NCI-H2029 treated with DMSO at 0.1 percent for 48 hours (cell line): Measurements from ENCODE around the gene STMP1.

Source experiments
- DNase-seq: peaks from one replicate; lab custom pipeline; 2025; lab: John Stamatoyannopoulos, UW

Gene STMP1

DNA sequence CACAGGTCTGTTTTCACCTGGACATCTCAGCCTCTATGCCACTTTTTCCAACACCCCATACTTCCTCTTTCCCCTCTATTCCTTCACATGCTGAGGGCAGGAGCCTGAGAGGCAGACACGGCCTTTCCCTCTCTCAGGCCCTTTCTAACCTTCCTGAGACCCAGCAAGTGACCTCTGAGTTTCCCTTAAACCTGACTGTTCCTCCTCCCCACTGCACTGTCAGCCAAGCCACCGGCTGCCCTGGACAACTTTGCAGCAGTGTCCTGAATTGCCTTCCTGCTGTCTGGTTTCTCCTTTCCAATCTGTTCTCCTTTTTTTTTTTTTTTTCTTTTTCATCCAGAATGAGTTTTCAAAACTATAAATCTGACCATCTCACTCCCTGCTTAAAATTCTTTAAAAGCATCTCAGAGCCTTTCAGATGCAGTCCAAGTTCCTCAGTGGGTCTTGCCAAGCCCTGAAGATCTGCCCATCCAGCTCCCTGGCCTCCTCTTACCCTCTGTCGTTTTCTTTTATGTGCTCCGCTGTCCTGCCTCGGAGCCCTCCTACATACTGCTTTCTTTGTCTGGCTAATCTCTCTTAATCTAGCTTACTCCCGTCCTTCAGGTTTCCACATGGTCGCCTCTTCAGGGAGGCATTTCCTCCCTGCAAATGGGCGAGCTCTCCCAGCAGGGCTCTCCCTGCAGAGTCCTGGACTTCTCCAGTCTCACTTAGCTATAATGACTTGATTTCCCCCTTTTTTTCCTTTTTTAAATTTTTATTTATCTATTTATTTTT, 35.1 kb downstream of the STMP1 start:
- DNase-seq: no peak

DNA sequence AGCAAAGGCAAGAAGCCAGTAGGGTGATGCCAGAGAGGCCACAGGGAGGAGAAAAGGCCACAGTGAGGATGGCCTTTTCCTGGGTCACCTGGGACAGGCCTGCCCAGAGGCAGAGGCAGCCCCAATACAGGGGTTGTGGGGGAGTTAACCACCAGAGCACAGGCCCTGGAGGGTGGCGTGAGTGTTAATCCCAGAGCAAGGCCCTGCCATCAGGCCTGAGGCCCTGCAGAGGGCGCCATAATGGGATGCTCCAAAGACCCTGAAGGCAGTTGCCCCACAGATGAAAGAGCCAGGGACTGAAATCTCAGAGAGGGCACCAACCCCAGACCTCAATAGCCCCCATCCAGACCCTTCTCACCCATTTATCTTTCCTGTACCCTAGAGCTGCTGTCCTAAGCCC, 41.8 kb downstream of the STMP1 start:
- no peak for DNase-seq

DNA sequence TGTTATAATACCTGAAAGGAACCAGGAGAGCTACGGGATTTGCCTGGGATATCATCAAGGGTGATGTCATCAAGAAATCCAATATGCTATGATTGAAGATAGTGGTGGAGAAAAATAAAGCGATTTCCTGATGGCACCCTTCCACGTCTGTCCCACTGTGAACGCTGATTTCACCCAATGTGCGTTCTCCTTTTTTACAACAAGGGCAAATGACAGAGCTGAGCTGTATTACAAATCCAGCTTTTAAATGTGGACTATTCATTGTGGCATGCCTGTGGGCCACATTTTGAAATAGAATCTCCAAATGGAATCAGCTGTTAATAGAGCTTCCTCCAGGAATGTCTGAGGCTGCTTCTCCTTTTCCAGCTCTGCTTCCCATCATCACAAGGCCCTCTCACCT, 42.4 kb downstream of the STMP1 start:
- peak; percentile 89 for DNase-seq

DNA sequence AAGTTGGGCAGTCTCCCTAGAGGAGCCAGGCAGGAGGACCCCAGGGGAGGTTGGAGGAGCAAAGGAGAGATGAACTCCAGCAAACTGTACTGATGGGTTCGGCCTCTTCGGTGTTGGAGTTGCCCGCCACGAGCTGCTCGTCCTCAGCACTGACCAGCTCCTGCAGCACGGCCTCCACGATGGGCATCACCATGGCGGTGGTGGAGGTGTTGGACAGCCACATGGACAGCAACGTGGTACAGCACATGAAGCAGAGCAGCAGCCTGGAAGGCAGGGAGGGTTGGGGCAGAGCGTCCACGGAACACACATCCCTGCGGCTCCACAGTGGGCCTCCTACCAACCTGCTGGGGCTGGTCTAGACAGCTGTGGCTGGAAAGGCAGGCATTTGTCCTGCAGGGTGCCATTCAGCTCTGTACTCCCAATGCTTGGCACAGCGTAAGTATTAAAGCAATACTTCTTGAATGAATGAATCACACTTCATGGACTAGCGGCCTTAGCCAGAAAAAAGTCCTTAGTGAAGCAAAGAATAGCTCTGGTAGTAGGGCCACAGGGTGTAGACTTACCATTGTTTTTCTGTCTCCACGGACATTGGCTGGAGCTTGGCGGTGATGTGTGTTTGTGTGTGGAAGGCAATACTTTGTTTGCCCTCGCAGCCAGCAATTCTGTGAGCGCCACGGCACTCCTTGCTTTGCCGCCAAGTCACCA, 43.9 kb downstream of the STMP1 start:
- no peak for DNase-seq

DNA sequence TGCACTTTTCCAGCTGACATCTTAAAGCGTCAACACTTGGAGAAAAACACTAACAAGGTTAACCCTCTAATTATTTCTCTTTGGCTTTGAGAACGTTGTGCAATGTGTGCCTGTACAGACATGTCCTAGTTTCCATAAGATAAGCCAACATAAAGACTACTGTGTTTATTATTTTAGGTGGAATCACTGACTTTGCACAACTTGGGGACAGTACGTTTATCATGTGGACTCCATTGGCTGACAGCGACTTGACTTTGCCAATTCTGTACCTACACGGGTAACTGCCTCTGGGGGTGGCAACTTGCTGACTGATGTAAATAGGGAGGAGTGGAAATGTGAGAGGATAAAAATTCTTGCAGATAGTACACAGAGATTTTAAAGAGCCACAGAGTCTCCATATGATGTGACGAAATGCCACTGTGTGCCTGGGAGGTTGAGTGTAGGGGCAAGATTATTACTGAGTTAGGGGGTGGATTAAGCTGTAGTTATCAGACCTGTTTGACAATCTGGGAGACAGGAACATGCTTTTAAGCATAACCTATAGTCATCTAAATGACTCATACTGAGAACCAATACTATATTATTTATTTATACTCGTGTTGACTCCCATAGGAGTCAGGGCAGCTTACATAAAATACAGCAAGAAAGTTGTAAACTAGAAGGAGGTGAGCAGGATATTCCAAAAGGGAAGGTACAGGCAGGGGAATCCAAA, 44.7 kb downstream of the STMP1 start:
- no peak for DNase-seq

DNA sequence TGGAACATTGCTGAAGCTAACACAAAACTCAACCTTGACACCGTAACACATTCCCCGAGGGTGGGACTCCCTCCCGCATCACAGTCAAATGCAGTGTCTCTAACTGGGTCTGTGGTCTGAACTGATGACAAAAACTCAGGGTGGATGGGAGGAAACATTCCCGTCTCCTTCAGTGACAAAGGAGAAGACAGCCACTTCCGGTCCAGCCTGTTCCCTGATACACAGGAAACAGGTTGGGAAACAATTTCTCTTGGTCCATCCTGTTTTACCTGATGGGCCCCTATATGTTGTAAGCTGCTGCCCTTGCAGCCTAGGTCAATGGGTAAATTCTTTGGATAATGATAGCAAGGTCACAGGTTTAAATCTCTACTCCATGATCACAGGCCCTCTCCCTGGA, 45.3 kb downstream of the STMP1 start:
- DNase-seq: no peak

DNA sequence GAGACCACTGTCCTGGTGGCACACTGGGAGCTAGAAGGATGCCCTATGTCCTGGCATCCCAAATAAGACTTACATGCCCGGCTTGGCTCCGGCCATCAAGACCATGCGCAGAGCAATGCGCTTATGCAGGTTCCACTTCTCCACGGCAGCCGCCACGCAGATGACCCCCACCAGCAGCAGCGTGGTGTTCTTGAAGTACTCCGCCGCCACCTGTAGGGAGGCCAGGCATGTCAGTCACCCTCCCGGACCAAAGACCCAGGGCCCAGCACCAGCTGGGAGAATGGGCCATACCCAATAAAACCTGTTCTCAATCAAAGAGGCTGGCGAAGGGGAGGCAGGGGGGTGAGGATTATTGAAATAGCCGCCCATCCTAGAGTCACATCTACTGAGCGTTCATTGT, 45.7 kb downstream of the STMP1 start:
- no peak for DNase-seq

DNA sequence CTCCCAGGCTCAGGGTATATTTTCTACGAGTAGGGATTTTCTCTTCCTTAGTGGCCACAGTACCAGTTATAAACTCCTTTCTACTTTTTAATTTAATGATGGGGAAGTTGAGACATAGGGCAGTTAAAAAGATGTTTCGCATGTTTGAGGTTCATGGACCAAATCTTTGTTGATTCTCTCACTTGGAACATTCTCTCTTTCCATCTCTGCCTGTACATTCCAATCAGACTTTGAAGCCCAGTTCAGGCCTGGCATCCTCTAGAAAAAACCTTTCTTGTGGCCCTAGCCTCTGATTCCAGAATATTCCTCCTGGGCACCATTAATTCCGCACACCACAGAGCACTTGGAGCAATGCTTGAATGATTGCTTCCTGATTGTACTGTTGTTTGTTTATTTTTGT, 47.2 kb downstream of the STMP1 start:
- DNase-seq: no peak

DNA sequence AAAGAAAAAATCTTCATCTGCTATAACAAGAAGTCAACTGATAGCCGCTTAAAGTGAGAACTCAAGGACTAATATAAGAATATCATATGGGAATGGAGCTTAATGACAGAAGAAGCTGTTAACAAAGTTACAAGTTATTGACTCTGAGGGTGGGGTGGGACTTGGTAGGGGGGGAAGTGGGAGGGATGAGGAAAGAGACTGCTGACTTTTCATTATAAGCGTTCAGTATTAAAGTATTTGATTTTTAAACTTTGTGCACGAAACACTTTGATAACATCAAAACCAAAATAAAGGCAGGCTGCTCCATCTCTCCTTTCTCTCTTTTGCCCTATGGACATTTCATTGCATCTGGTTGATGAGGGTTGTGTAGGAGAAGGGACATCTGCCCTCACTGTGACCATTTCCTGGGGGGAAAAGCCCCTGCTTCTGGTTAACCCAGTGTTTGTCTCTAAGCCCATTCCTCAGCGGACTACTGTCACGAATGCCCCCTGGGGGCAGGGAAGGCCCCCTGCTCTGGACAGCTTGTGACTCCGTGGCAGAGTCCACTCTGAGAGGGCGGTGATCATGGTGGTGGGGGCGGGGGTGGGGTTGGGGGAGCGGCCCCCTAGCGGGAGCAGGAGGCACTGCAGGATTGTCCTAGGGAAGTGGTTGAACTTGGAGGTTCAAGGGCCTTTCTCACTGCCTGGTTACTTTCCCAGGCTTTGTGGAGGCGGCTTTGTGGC, 48.3 kb downstream of the STMP1 start:
- DNase-seq: no peak

DNA sequence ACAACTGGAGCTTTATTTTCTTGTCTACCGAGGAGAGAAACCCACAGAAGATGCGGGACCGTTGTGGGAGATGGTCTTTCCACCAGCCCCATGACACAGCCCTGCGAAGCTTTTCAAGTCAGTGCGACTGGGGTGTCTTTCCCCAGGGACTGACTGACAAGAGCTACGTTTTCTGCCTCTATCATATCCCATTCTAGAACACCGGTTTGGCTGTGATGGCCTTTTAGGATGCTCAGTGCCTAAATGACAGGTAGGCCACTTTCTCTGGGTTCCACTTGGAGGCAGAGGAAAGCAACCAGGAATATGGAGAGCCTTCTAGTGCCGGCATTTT, 48.8 kb downstream of the STMP1 start:
- DNase-seq: no peak

DNA sequence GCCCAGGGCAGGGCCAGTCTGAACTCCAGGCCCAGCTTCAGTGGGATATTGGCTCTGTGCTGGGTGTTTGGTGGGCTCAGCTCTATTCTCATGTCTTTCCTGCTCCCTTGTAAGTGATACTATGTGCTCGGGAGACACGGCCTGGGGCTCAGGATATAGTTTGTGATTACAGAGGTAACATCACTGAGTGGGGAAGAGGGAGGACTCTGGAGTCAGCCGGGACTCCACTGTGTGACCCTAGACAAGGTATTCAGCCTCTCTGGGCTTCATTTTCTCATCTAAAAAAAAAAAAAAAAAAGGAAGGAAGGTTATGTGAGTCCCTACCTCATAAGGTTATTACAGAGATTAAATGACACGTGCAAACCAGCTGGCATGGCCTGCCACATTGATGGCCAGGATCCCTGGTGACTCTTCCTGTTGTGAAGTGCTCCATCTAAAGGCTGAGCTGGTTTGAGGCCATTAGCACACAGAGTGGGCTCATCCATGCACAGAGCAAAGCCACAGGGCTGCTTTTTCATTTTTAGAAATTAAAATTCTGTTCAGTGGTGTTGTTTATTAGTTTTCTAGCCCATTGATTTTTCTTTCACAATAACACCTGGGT, 50.0 kb downstream of the STMP1 start:
- DNase-seq: peak; percentile 55

DNA sequence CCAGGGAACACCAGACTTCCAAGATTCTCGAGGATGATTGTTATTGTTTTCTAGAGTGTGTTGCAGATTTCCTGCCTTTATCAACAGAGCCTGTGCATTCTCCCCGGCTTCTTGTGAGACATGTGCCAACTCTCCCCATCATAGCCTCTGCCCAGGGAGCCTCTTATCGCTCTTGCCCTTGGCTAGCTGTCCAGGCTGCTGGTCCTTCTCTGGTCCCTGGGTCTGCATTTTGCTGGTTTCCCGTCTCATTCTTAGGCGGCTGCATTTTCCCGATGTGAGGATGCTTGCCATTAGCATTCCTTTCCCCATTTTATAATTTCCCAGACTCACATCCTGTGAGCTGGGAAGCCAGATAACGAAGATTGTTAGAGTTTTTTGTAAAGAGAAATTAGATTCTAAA, 50.5 kb downstream of the STMP1 start:
- DNase-seq: no peak

DNA sequence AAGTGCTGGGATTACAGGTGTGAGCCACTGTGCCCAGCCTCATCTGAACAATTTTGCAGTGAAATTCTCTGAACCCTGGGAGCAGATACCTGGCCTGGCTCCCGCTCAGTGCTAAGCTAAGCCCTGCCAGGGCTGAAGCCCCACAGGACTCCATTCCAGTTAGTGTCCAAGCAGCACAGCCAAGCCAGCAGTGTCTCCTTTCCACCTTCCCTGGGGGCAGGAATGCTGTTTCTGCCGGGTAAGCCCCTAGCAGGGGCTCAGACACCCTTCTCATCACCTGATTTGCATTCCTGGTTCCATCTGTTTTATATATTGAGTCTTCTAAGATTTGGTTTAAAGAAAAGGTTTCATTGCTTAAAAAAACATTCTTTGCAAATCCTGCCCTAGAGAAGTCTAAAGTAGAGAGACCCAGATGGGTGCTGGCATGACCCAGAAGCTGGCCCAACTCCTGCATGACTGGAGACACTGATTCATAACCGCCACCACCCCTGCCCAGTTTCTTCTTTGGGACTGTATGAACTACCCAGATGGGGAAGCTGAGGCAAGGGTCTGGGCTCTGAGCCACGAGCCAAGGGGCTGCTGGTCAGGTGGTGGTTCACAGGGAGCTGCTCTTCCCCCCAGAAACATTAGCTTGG, 51.6 kb downstream of the STMP1 start:
- no peak for DNase-seq

DNA sequence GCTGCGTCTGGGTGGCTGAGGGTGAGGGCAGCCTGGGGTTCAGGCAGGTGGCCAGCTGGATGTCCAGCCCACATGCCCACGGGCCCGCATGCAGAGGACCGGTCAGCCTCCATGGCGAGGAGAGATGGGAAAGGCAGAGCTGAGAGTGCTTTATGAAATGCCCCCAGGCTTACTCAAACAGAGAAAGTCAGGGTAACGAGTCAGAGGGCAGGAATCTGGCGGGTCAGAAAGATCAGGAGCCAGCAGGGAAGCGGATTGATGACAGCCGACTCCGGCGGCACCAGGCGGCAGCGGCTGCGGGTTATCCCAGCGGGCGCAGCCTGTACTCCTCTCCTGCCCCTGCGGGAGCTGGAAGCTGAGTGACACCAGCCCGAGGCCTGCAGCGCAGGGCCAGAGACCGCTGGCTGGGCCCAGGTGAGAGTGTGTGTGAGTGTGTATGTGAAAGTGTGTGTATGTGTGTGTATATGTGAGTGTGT, 52.3 kb downstream of the STMP1 start:
- DNase-seq: no peak

DNA sequence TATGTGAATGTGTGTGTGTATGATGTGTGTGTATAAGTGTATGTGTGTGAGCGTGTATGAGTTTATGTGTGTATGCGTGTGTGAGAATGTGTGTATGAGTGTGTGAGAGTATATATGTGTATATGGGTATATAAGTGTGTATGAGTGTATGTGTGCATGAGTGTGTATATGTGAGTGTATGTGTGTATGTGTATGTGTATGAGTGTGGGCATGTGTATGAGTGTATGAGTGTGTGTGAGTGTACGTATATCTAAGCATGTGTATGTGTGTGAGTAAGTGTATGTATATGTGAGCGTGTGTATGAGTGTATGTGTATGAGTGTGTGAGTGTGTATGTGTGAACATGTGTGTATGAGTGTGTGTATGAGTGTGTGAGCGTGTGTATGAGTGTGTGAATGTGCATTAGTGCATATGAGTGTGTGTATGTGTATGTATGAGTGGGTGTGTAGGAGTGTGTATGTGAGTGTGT, 52.8 kb downstream of the STMP1 start:
- no peak for DNase-seq

DNA sequence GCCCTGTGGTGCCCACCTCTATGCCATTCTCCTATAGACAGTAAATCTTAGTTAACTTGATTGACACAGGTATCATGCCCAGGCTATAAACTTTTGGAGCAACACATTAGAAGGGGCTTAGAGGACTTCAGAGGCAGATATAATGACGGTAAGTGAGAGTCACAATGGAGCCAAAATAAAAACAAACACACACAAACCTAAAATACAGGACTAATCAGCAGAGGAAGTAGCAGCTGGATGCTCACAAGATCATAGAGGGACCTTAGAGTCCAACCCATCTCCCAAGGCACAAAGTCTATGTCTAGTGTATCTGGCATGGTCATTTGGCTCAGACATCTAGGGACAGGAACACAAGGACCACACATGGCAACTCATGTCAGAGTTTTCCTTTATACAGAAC, 53.4 kb downstream of the STMP1 start:
- DNase-seq: no peak

DNA sequence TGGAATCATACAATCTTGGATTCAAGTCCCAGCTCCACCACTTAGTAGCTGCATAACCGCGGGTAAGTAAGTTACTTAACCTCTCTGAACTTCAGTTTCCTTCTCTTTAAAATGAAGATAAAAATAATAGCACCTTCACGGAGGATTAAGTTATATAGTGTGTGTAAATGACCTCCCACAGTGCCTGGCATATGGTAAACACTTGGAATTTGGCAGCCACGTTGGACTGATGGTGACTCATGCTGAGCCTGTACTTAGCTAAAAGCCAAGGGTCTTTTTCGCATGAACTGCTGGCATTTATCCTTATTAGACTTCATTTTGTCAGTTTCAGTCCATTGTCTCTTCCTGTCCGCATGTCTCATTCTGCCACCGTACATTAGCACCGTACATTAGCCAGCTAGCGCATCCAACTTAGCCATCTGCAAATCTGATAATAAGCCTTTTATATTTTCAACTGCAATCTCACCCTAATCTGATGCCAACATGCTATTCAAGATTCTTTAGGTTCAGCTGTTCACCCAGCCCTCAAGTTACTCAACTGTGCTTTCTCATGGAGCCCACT, 54.4 kb downstream of the STMP1 start:
- peak; percentile 68 for DNase-seq

DNA sequence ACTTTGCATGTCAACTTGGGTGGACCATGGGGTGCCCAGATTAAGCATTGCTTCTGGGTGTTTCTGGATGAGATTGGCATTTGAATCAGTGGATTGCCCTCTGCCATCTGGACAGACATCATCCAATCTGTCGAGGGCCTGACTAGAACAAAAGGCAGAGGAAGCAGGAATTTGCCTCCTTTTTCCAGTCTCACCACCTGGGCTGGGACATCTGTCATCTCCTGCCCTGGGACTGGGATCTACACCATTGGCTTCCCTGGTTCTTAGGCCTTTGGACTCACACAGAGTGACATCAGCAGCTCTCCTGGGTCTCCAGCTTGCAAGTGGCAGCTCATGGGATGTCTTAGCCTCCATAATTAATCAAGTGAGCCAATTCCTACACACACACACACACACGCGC, 55.4 kb downstream of the STMP1 start:
- no peak for DNase-seq

DNA sequence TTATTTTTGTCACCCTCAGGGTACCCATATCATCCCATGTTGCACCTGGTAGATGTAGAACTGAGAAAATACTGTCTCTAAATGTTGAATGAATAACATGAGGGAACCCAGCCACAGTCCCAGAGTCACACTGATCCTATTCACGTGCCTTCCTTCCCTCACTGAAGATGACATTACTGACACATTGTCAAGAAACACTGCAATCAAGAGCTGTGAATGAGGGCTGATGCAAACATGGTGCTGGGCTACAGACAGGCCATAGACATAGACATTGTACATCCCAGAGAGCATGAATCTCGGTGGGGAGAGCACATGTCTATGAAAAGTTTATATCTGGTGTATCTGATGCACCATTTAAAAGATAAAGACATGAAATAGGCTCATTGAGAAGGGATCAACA, 55.9 kb downstream of the STMP1 start:
- no peak for DNase-seq

DNA sequence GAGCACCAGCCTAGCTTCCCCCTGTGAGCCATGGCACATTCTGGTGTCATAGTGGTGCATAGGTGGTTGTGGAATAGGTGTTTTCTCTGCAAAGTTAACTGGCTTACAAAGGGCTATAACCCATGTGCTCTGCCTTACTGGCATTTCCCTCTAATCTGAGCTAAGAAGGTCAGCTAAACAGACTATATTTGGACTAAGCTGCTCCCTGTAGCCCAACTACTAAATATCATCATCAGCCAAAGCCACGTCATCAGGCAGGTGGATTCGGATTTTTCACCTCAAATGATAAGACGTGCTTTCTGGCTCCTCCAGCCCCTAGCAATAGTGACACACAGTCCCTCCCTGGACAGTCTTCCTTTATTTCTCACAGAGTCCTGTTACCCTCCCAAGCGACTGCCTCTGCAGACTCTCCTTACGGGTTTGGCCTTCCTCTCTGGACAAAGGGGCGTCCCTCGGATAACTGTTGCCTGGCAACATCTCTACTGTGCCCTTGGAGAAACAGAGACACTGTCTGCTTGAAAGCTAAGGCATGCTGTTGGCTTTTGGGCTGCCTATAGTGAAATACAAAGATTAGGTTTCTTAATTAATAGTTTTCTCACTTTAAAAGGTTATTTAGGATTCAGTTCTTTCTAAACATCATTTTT, 56.6 kb downstream of the STMP1 start:
- DNase-seq: no peak

DNA sequence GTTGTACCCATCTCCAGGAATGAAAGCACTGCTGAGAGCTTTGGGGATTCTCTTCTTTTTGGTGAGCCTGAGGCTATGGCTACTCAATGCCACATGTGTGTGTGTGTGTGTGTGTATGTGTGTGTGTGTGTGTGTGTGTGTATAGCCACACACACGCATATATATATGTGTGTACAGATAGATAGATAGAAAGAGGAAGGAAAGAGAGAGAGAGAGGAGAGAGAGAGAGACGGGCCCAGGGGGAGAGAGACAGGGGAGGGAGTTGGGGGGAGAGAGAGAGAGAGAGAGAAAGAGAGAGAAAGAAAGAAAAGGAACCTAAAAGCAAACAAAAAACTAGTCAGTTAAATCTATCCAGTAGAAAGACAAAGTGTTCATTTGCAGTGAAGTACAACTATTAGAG, 57.4 kb downstream of the STMP1 start:
- DNase-seq: no peak
